Measurements from ENCODE around the gene WDR64.

- TF ChIP-seq POLR2A (IDR thresholded peaks at IDR 0.05) (no peak), POLR2AphosphoS5 (IDR thresholded peaks at IDR 0.05) (no peak), CTCF (IDR thresholded peaks at IDR 0.05) (no peak)
These were observed 55.4 kb downstream of the WDR64 start for GRCh38 chr1:241707442-241707841.

Data from sigmoid colon (tissue), 4 donors.